ENCODE data around the gene PPP1R14D.

Gene PPP1R14D

DNA sequence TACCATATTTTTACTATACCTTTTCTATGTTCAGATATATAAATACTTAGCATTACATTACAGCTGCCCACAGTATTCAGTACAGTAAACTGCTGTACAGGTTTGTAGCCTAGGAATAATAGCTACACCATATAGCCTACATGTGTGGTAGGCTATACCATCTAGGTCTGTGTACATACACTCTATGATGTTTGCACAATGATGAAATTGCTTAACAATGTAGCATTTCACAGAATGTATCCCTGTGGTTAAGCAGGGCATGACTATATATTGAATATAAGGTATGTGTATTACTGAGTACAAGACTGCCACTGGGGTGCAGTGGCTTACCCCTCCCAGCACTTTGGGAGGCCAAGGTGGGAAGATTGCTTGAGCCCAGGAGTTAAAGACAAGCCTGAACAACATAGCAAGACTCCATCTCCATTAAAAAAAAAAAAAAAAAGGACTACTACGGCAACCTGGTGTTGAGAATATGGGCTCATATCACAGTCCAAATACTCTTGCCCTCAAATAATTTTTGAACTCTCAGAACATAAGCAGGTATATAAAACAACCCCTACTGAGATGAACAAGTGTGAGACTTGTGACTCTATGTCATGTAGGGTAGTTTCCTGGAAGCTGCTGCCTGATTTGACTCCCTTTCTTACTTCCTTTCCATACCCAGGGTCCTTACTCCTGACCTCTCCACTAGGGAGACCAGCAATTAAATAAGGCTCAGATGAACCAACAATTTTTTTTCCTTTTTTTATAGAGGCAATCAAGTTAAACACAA, 4.8 kb downstream of the PPP1R14D start:
- no peak for TF ChIP-seq Cebpa-rat (IDR thresholded peaks at IDR 0.05)

DNA sequence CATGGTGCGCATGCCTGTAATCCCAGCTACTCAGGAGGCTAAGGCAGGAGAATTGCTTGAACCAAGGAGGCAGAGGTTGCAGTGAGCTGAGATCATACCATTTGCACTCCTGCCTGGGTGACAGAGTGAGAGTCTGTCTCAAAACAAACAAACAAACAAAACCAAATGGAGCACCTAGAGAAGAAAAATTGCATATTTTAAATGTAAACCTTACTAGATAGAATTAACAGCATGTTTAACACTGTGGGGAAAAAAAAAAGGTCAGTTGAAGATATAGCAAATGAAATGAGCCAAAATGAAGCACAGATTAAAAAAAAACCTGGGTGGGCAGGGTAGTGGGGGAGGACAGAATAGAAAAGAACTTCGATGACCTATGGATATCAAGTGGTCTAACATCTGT, 7.3 kb downstream of the PPP1R14D start:
- Histone ChIP-seq H3K36me3 (no peaks in the 10 kb centered on the region), H4K20me1 (no peaks in the 10 kb centered on the region), H3K27me3 (no peaks in the 10 kb centered on the region), H3K4me2 (no peak overlapping the region), H3K4me3 (no peak overlapping the region), H3K9ac (no peak overlapping the region), H3K4me1 (no peaks in the 10 kb centered on the region), H3K27ac (no peak overlapping the region), H3K9me3 (no peaks in the 10 kb centered on the region)
- TF ChIP-seq Cebpa-rat (IDR thresholded peaks at IDR 0.05) = no peak

More for the DNA sequence above, 4.8 kb downstream of the PPP1R14D start:
- Histone ChIP-seq H3K4me1 (no peaks in the 10 kb centered on the region), H3K4me2 (no peak overlapping the region), H3K27ac (no peak overlapping the region), H3K27me3 (no peaks in the 10 kb centered on the region), H4K20me1 (no peaks in the 10 kb centered on the region), H3K4me3 (no peak overlapping the region), H3K9ac (no peak overlapping the region), H3K36me3 (no peaks in the 10 kb centered on the region), H3K9me3 (no peaks in the 10 kb centered on the region)

DNA sequence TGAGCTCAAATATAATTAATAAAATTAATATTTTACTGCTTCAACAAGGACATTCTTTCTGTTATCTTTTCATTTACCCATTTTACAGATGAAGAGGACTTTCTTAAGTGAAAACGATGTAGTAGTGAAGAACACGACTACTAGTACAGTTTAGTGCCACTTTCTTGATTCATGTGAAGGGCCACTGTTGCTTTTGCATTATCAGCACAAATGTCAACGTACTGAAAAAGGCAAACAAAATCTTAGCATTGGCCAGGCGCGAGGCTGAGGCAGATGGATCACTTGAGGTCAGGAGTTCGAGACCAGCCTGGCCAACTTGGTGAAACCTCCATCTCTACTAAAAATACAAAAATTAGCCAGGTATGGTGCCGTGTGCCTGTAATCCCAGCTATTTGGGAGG, 9.5 kb downstream of the PPP1R14D start:
- H3K36me3 ChIP-seq = peaks cover 15% of the 10 kb centered on the region
- no peaks in the 10 kb centered on the region for H3K9me3 ChIP-seq
- H3K4me2 ChIP-seq = no peak overlapping the region
- no peaks in the 10 kb centered on the region for H4K20me1 ChIP-seq
- H3K27me3 ChIP-seq = no peaks in the 10 kb centered on the region
- H3K9ac ChIP-seq = no peak overlapping the region
- H3K4me3 ChIP-seq = no peak overlapping the region
- no peaks in the 10 kb centered on the region for H3K4me1 ChIP-seq
- TF ChIP-seq Cebpa-rat (IDR thresholded peaks at IDR 0.05) = no peak
- no peak overlapping the region for H3K27ac ChIP-seq

DNA sequence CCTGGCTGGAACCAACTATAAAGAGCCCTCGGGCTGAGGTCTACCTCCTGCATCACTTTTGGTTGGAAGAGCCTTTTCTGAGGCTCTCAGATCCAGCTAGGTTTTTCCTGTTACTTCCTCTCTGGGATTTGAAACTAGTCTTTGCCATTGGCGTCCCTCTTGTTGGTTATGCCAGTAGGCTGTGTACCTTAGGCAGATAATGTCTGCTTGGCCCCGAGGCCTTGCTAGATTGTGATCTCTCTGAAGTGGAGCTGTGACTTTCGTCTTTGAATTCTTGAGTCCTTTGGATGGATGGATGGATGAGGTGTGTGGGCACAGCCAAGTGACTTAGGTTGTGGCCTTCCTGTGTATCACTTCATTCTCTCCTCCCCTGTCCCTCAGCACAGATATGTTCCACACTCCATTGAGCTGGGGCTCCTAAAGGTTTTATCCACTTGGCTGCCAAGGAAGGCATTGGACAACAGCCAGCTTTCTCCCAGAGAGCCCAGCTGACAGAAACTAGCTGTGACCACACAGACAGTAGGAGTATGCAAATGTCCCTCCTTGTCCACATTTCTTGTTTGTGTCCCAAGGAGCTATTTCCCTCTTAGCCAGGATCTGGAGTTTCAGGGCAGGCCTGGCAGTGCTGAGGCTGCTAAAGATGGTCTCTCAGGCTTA, 13.3 kb downstream of the PPP1R14D start:
- H3K4me1 ChIP-seq = no peaks in the 10 kb centered on the region
- H3K9me3 ChIP-seq = no peaks in the 10 kb centered on the region
- no peaks in the 10 kb centered on the region for H4K20me1 ChIP-seq
- H3K27me3 ChIP-seq = no peaks in the 10 kb centered on the region
- no peak overlapping the region for H3K4me3 ChIP-seq
- H3K27ac ChIP-seq = no peak overlapping the region
- no peak overlapping the region for H3K9ac ChIP-seq
- peaks cover 41% of the 10 kb centered on the region for H3K36me3 ChIP-seq
- H3K4me2 ChIP-seq = no peak overlapping the region
- no peak for TF ChIP-seq Cebpa-rat (IDR thresholded peaks at IDR 0.05)

DNA sequence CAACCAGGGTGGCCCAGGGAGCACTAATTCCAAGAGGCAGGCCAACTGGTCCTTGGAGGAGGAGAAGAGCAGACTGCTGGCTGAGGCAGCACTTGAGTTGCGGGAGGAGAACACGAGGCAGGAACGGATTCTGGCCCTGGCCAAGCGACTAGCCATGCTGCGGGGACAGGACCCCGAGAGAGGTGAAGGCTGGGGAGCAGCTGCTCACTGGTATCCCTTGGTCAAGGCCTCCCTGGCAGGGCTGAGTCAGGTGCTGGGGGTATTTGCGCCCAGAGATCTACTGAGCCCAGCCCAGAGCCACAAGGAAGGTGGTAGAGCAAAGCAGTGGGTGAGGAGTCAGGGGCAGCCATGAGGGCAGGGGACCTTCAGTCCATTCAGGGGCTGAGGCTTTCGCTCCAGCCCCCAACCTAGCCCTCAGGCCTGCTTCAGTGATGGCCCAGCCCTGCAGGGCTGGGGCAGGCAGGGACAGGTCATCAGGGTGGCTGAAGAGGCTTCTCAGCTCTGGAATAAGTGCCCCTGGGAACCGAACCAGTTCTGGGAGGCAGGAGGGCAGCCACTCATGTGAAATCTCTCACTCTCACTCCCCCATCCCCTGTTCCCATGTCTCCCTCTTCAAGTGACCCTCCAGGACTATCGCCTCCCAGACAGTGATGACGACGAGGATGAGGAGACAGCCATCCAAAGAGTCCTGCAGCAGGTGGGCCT, 15.6 kb downstream of the PPP1R14D start:
- no peak overlapping the region for H3K4me3 ChIP-seq

DNA sequence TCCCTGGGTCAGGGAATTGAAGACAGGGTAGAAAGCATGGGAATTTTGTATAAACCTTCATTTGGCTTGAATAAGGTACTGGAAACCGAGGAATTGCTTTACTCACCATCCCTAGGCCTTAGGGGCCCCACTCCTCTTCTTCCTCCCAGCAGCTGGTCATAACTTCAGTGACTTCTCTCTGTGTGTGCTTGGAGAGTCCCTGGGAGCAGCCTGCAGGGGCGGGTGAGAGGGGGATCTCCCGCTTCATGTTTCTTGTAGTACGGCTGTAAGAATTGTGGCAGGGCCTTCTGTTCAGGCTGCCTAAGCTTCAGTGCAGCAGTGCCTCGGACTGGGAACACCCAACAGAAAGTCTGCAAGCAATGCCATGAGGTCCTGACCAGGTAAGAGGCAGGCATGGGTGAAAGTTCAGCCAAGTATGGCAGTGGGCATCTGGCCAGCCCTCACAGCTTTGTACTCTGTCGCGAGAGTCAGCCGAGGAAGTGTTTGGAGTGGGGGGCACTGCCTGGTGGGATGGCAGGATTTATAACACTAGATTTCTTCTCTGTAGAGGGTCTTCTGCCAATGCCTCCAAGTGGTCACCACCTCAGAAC, 19.6 kb downstream of the PPP1R14D start:
- no peak overlapping the region for H3K27ac ChIP-seq
- H3K9me3 ChIP-seq = no peaks in the 10 kb centered on the region
- no peak overlapping the region for H3K4me2 ChIP-seq
- H3K36me3 ChIP-seq = peaks cover 34% of the 10 kb centered on the region
- TF ChIP-seq Cebpa-rat (IDR thresholded peaks at IDR 0.05) = no peak
- no peaks in the 10 kb centered on the region for H3K27me3 ChIP-seq
- H4K20me1 ChIP-seq = no peaks in the 10 kb centered on the region
- H3K4me3 ChIP-seq = no peak overlapping the region
- peaks cover 25% of the 10 kb centered on the region for H3K4me1 ChIP-seq
- no peak overlapping the region for H3K9ac ChIP-seq

More for the DNA sequence above, 15.6 kb downstream of the PPP1R14D start:
- Histone ChIP-seq H3K27me3 (no peaks in the 10 kb centered on the region), H4K20me1 (no peaks in the 10 kb centered on the region), H3K4me1 (peaks cover 12% of the 10 kb centered on the region), H3K4me2 (no peak overlapping the region), H3K36me3 (peaks cover 49% of the 10 kb centered on the region), H3K9me3 (no peaks in the 10 kb centered on the region), H3K9ac (no peak overlapping the region), H3K27ac (no peak overlapping the region)
- TF ChIP-seq Cebpa-rat (IDR thresholded peaks at IDR 0.05) = no peak

DNA sequence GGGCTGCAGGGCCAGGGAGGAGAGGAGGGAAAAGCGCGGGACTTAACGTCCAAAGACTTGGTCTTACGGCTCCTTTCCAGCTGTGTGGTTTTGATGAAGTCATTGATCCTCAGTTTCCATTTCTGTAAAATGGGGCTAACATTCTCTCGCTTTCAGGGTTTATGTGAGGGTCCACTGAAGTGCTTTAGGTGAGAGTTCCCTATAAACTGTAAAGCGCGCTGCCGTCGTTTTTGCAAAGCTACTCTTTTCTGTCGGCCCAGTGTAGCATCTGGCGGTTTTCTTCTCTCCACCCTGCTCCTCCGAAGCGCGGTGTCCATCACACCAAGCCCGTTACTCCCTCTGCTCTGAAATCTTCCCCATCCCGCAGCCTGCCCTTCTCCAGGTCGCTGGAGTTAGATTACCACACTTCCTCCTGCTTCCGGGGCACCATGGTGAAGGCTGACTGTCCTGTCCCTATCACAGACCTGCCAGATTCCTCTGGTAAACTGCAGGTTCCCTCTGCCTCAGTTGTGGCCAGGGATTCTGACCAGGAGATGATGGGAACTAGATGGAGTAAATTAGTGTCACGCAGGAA, 20.5 kb downstream of the PPP1R14D start:
- Histone ChIP-seq H3K4me1 (peaks cover 25% of the 10 kb centered on the region), H3K9ac (peak overlapping the region; percentile 92), H3K9me3 (no peaks in the 10 kb centered on the region), H3K36me3 (peaks cover 24% of the 10 kb centered on the region), H3K27me3 (no peaks in the 10 kb centered on the region), H3K27ac (no peak overlapping the region), H3K4me3 (peak overlapping the region; percentile 82), H3K4me2 (peak overlapping the region; percentile 89), H4K20me1 (no peaks in the 10 kb centered on the region)
- TF ChIP-seq Cebpa-rat (IDR thresholded peaks at IDR 0.05) = no peak

DNA sequence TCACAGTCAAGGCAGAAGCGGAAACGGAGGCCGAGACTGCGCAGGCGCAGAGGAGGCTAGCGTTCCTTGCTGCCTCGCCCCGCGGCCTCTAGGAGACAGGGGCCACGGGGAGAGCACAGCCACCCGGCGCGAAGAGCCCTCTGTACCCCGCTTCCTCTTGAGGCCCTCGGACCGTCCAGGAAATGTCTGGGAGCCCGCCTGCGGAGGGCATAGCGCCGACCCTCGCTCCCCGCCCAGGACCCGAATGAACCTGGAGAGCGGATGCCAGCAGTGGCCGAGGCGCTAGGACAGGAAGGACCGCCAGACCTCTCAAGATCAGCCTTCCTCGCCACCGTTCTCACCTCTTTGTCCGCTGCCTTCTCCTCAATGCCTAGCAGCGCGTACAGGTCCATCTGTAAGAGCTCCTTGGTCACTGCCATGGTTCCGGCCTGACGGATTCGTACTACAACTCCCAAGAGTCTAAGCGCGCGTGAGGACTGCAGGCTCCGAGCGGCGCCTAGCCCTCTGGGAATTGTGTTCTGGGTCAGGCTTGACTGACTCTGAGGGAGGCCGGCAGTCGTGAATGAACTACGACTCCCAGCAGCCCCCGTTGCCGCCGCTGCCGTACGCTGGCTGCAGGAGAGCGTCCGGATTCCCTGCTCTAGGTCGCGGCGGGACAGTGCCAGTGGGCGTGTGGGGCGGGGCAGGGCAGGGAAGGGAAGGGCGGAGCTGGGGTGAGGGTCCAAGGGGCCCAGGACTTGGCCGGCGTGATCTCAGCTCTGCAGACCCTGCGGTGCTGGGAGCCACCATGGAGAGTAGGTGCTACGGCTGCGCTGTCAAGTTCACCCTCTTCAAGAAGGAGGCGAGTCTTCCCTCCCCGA, 21.2 kb downstream of the PPP1R14D start, which contains the start of the genes DNAJC17 and ZFYVE19:
DNAJC17 (minus strand) TSS at position 446 of the 860 bp plus-strand sequence; CDS start at position 419, 27 bp downstream.
ZFYVE19 (plus strand) TSS at position 62 of the 860 bp plus-strand sequence; CDS start at position 563, 501 bp downstream.
- no peaks in the 10 kb centered on the region for H3K27me3 ChIP-seq
- no peak for TF ChIP-seq Cebpa-rat (IDR thresholded peaks at IDR 0.05)
- peak within 1 kb of the TSS; percentile 82 for H3K4me3 ChIP-seq
- H3K9ac ChIP-seq = peak within 1 kb of the TSS; percentile 92
- peak within 1 kb of the TSS; percentile 92 for H3K27ac ChIP-seq
- H3K4me2 ChIP-seq = peak within 1 kb of the TSS; percentile 89
- H3K9me3 ChIP-seq = no peaks in the 10 kb centered on the region
- peaks cover 22% of the 10 kb centered on the region; the same call in 1 of the 2 replicates for H3K36me3 ChIP-seq
- H3K4me1 ChIP-seq = peaks cover 25% of the 10 kb centered on the region
- no peaks in the 10 kb centered on the region for H4K20me1 ChIP-seq

Data from BLaER1 (cell line).